ENCODE data around the gene KLHL22. TPM values are rescaled to one million over a fixed set of nuclear protein-coding genes. Genes with fewer than 3 reads are reported as not detected.

KLHL22 gene
- total and polyA plus RNA-seq, 2 of the 13 experiments (the other 11 are each of a cell fraction or from before 2014, with no cell fraction given): 10.9 to 14.8 TPM

GRCh38 chr22:20506543-20507252 lies 11.1 kb upstream of the KLHL22 start:
- peaks cover 39% of the 10 kb centered on the region for H3K4me1 ChIP-seq (ENCODE audit: insufficient read depth, low read length)
- no peak for TF ChIP-seq PRMT3 (CRISPR knock-in tag; IDR thresholded peaks at IDR 0.05; ENCODE audit: borderline replicate concordance, low read depth)
- no peak for TF ChIP-seq ZNF598 (CRISPR knock-in tag; IDR thresholded peaks at IDR 0.05; ENCODE audit: borderline replicate concordance)
- no peak for TF ChIP-seq CBFB (CRISPR knock-in tag; IDR thresholded peaks at IDR 0.05)
- no peak for TF ChIP-seq SCMH1 (CRISPR knock-in tag; IDR thresholded peaks at IDR 0.05; ENCODE audit: borderline replicate concordance)
- TF ChIP-seq RELA (CRISPR knock-in tag; IDR thresholded peaks at IDR 0.05): no peak
- no peak for TF ChIP-seq POLR2AphosphoS2 (IDR thresholded peaks at IDR 0.05; ENCODE audit: low read depth, low read length)
- no peak for TF ChIP-seq ZNF878 (CRISPR knock-in tag; IDR thresholded peaks at IDR 0.05)
- no peak for TF ChIP-seq ZSCAN30 (CRISPR knock-in tag; IDR thresholded peaks at IDR 0.05)
- no peak for TF ChIP-seq ASH2L (IDR thresholded peaks at IDR 0.05; ENCODE audit: insufficient read length, low read depth, low read length)
- TF ChIP-seq REPIN1 (CRISPR knock-in tag; IDR thresholded peaks at IDR 0.05; ENCODE audit: borderline replicate concordance, low read depth): no peak
- TF ChIP-seq ZNF772 (CRISPR knock-in tag; IDR thresholded peaks at IDR 0.05): peak; percentile 4; the same call in 1 of the 2 replicates
- peak; percentile 14; the same call in 1 of the 2 replicates for TF ChIP-seq ZNF224 (CRISPR knock-in tag; IDR thresholded peaks at IDR 0.05)
- no peak for TF ChIP-seq ZNF766 (CRISPR knock-in tag; IDR thresholded peaks at IDR 0.05; ENCODE audit: borderline replicate concordance)
- no peak for TF ChIP-seq HNRNPL (IDR thresholded peaks at IDR 0.05; ENCODE audit: low read depth, low read length)
- TF ChIP-seq ARID3A (IDR thresholded peaks at IDR 0.05; ENCODE audit: low read depth, low read length): no peak
- TF ChIP-seq ZNF329 (CRISPR knock-in tag; IDR thresholded peaks at IDR 0.05; ENCODE audit: low read depth): 0 out of 2 replicates have a peak, but pooled peaks have one; percentile 1
- TF ChIP-seq, protein P1, sequence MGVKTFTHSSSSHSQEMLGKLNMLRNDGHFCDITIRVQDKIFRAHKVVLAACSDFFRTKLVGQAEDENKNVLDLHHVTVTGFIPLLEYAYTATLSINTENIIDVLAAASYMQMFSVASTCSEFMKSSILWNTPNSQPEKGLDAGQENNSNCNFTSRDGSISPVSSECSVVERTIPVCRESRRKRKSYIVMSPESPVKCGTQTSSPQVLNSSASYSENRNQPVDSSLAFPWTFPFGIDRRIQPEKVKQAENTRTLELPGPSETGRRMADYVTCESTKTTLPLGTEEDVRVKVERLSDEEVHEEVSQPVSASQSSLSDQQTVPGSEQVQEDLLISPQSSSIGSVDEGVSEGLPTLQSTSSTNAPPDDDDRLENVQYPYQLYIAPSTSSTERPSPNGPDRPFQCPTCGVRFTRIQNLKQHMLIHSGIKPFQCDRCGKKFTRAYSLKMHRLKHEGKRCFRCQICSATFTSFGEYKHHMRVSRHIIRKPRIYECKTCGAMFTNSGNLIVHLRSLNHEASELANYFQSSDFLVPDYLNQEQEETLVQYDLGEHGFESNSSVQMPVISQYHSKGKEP (CRISPR knock-in tag; IDR thresholded peaks at IDR 0.05): no peak
- no peak for TF ChIP-seq ZNF724P (CRISPR knock-in tag; IDR thresholded peaks at IDR 0.05; ENCODE audit: borderline replicate concordance)
- peaks cover 1 to 5% of the 10 kb centered on the region in 2 experiments; a peak in 1 of 5 replicates for H3K36me3 ChIP-seq (replicated peaks in 1 of 2; ENCODE audit: control insufficient read depth in 1 of 2, insufficient read depth in 2 of 2, low read length in 2 of 2)
- 31% methylated on average over 10 of the region's 13 CpGs for WGBS (ENCODE audit: low lambda C conversion rate)
- in situ Hi-C loops (cut with HindIII; ENCODE audit: extremely low pct_ligation_motif_present, low pct_unique_long_range_greater_than_20kb) (no loop called here), intact Hi-C loops (cut with micrococcal nuclease; ENCODE audit: unreplicated experiment) (no loop called here)
- H3K79me2 ChIP-seq (ENCODE audit: insufficient read depth, low read length): peaks cover 43% of the 10 kb centered on the region
- peak overlapping the region; percentile 93 for H3K4me2 ChIP-seq (ENCODE audit: low read depth, low read length)
- no peak for FAIRE-seq
- H4K20me1 ChIP-seq (ENCODE audit: insufficient read depth, low read length): peaks cover 27% of the 10 kb centered on the region
- no peaks in the 10 kb centered on the region for H3K9me3 ChIP-seq (ENCODE audit: low read length)
- no peak overlapping the region for H3K27ac ChIP-seq (ENCODE audit: extremely low read length, insufficient read depth, low read length)
- H2AFZ ChIP-seq (ENCODE audit: low read length): peak overlapping the region; percentile 11
- DNase-seq (ENCODE audit: low spot score): no peak
- ATAC-seq: no peak
- ChIA-PET CTCF (ENCODE audit: low intra/inter-chr PET ratio, low total read pairs) (no interaction called here), POLR2A (interaction anchor here (2.1 kb wide), 1 partner anchor 46 kb away, joined by 16 read pairs; no protein-coding TSS in a partner anchor)
- H3K27me3 ChIP-seq (ENCODE audit: control insufficient read depth in 1 of 2, insufficient read depth in 2 of 2, low read length in 2 of 2): peaks cover 0 to 4% of the 10 kb centered on the region in 2 experiments; a peak in 1 of 5 replicates
- BruUV-seq (replicated peaks): no TSS peak
- peak overlapping the region; percentile 92 to 94 (median 93) for H3K4me3 ChIP-seq (replicated peaks in 1 of 3; ENCODE audit: insufficient read depth in 1 of 3, low read depth in 2 of 3, low read length in 3 of 3)
- peak overlapping the region; percentile 94 for H3K9ac ChIP-seq (ENCODE audit: insufficient read depth, low read depth, low read length)

Measured in HepG2 (cell line).